ENCODE results near the gene AIG1. TPM values are rescaled to one million over a fixed set of nuclear protein-coding genes. Genes with fewer than 3 reads are reported as not detected.
"Not testable (repeated sequence)": the region's sequence is repeated elsewhere in the genome, so short reads cannot be mapped to it uniquely, and the experiment has no call there.

Gene AIG1
- total RNA-seq, 1 donor from 2014 or later = 2.6 TPM

GRCh38 chr6:143084019-143084418 is 23.3 kb downstream of the AIG1 start:
- DNase-seq (ENCODE audit: low spot score); intact Hi-C loops (cut with micrococcal nuclease); H3K27ac Mint-ChIP-seq; H3K4me3 Mint-ChIP-seq; H3K9me3 Mint-ChIP-seq; H3K4me1 Mint-ChIP-seq (ENCODE audit: low read depth); H3K27me3 Mint-ChIP-seq (ENCODE audit: insufficient read depth); H3K36me3 Mint-ChIP-seq (ENCODE audit: low read depth): not testable (repeated sequence)

GRCh38 chr6:143087335-143087734 is 26.6 kb downstream of the AIG1 start:
- H3K36me3 Mint-ChIP-seq (ENCODE audit: low read depth); H3K9me3 Mint-ChIP-seq; H3K4me3 Mint-ChIP-seq; H3K4me1 Mint-ChIP-seq (ENCODE audit: low read depth); H3K27me3 Mint-ChIP-seq (ENCODE audit: insufficient read depth); DNase-seq (ENCODE audit: low spot score); H3K27ac Mint-ChIP-seq; intact Hi-C loops (cut with micrococcal nuclease): not testable (repeated sequence)

DNA sequence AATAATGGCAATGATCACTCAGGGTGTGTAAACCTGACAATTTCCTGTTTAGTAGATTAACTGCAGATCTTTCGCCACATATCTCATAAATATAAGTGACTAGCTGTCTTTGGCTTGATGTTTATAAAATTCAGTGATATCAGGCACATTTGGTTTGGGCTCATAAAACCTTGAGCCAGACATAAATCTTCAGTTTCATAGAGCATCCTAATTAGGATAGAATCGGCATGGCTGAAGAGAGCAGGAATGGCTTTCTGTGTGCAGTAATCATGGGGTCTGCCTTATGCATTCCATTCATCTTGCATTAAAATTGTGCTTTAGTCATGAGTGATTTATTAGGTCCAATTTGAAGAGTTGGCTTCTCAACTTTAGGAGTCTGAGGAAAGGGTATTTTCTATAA is 27.2 kb downstream of the AIG1 start:
- no peaks in the 10 kb centered on the region for H3K4me1 Mint-ChIP-seq (ENCODE audit: low read depth)
- intact Hi-C loops (cut with micrococcal nuclease) = no loop called here
- no peak for DNase-seq (ENCODE audit: low spot score)
- no peak overlapping the region for H3K27ac Mint-ChIP-seq
- H3K4me3 Mint-ChIP-seq = no peak overlapping the region
- no peaks in the 10 kb centered on the region for H3K27me3 Mint-ChIP-seq (ENCODE audit: insufficient read depth)
- no peaks in the 10 kb centered on the region for H3K9me3 Mint-ChIP-seq
- H3K36me3 Mint-ChIP-seq (ENCODE audit: low read depth) = no peaks in the 10 kb centered on the region

- no peak overlapping the region for H3K27ac Mint-ChIP-seq
- intact Hi-C loops (cut with micrococcal nuclease) = no loop called here
- H3K27me3 Mint-ChIP-seq (ENCODE audit: insufficient read depth) = no peaks in the 10 kb centered on the region
Observed at GRCh38 chr6:143090314-143091044, 29.8 kb downstream of the AIG1 start.

GRCh38 chr6:143092768-143093167 is 32.1 kb downstream of the AIG1 start:
- Mint-ChIP-seq H3K27me3 (ENCODE audit: insufficient read depth) (no peaks in the 10 kb centered on the region), H3K9me3 (no peaks in the 10 kb centered on the region), H3K4me1 (ENCODE audit: low read depth) (no peaks in the 10 kb centered on the region), H3K36me3 (ENCODE audit: low read depth) (no peaks in the 10 kb centered on the region), H3K4me3 (no peak overlapping the region), H3K27ac (no peak overlapping the region)
- no peak for DNase-seq (ENCODE audit: low spot score)
- intact Hi-C loops (cut with micrococcal nuclease) = no loop called here

More at GRCh38 chr6:143090314-143091044, 29.8 kb downstream of the AIG1 start:
- Mint-ChIP-seq H3K36me3 (ENCODE audit: low read depth) (no peaks in the 10 kb centered on the region), H3K9me3 (no peaks in the 10 kb centered on the region), H3K4me1 (ENCODE audit: low read depth) (no peaks in the 10 kb centered on the region), H3K4me3 (no peak overlapping the region)
- DNase-seq (ENCODE audit: low spot score) = no peak

GRCh38 chr6:143093290-143093689 is 32.6 kb downstream of the AIG1 start:
- no peaks in the 10 kb centered on the region for H3K4me1 Mint-ChIP-seq (ENCODE audit: low read depth)
- DNase-seq (ENCODE audit: low spot score) = no peak
- intact Hi-C loops (cut with micrococcal nuclease) = no loop called here
- no peaks in the 10 kb centered on the region for H3K9me3 Mint-ChIP-seq
- no peaks in the 10 kb centered on the region for H3K36me3 Mint-ChIP-seq (ENCODE audit: low read depth)
- H3K4me3 Mint-ChIP-seq = no peak overlapping the region
- H3K27me3 Mint-ChIP-seq (ENCODE audit: insufficient read depth) = no peaks in the 10 kb centered on the region
- H3K27ac Mint-ChIP-seq = no peak overlapping the region

GRCh38 chr6:143096403-143096802 is 35.7 kb downstream of the AIG1 start:
- no peak overlapping the region for H3K27ac Mint-ChIP-seq
- H3K36me3 Mint-ChIP-seq (ENCODE audit: low read depth) = no peaks in the 10 kb centered on the region
- DNase-seq (ENCODE audit: low spot score) = no peak
- intact Hi-C loops (cut with micrococcal nuclease) = no loop called here
- no peaks in the 10 kb centered on the region for H3K4me1 Mint-ChIP-seq (ENCODE audit: low read depth)
- H3K27me3 Mint-ChIP-seq (ENCODE audit: insufficient read depth) = no peaks in the 10 kb centered on the region
- no peaks in the 10 kb centered on the region for H3K9me3 Mint-ChIP-seq
- H3K4me3 Mint-ChIP-seq = no peak overlapping the region

DNA sequence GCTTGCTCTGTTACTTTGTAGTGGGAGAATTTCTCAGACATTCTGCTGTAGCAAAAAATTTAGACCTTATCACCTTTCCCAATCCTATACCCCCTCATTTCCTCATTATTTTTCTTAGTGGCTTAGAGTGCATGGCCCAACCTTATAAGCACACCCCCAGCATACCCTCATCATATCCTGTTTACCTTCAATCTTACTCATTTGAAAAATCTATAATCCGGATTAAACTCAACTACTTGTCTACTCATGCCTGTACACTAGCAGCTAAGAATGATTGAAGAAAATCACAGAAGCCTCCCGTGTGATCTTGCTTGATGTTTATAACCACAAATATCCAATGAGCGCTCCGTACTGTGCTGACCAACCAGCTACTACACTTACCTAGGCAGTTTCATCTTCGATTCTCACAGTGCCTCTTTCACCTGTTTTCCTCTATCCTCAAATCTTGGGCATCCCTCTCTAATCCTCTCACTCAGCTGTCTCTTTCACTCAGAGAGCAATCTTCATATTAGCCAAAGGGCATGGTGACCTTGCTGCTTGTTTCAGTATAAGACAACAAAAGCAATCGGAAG is 36.6 kb downstream of the AIG1 start:
- Mint-ChIP-seq H3K27me3 (ENCODE audit: insufficient read depth) (no peaks in the 10 kb centered on the region), H3K9me3 (no peaks in the 10 kb centered on the region), H3K36me3 (ENCODE audit: low read depth) (no peaks in the 10 kb centered on the region), H3K27ac (no peak overlapping the region), H3K4me3 (no peak overlapping the region), H3K4me1 (ENCODE audit: low read depth) (no peaks in the 10 kb centered on the region)
- intact Hi-C loops (cut with micrococcal nuclease) = no loop called here
- DNase-seq (ENCODE audit: low spot score) = no peak

DNA sequence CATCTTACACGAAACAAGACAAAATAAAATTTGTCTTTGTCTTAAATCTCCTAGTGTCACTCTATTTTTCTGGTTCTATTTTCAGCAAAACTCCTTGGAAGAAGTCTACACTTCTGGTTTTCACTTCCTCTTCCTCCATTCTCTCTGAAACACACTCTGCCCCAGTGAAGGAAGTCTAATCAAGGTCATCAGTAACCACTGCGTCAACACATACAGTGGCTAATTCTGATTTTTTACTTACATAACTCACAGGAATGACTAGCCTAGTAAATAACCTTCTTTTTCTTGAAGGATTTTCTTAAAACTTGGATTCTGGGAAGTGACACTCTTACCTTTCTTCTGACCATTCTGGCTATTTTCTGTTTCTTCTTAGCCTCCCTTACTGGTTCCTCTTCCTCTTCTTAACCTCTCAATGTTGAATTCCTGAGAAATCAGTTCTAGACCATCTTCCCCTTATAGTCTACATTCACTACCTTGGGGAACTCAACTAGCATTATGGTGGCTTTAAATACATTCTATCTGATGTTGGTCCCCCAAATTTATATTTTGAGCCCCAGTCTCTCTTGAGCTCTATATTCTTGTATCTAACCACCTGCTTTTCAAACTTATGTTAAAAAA is 37.5 kb downstream of the AIG1 start:
- no peaks in the 10 kb centered on the region for H3K9me3 Mint-ChIP-seq
- H3K27me3 Mint-ChIP-seq (ENCODE audit: insufficient read depth) = no peaks in the 10 kb centered on the region
- intact Hi-C loops (cut with micrococcal nuclease) = no loop called here
- DNase-seq (ENCODE audit: low spot score) = no peak
- H3K4me1 Mint-ChIP-seq (ENCODE audit: low read depth) = no peaks in the 10 kb centered on the region
- no peaks in the 10 kb centered on the region for H3K36me3 Mint-ChIP-seq (ENCODE audit: low read depth)
- no peak overlapping the region for H3K4me3 Mint-ChIP-seq
- no peak overlapping the region for H3K27ac Mint-ChIP-seq

DNA sequence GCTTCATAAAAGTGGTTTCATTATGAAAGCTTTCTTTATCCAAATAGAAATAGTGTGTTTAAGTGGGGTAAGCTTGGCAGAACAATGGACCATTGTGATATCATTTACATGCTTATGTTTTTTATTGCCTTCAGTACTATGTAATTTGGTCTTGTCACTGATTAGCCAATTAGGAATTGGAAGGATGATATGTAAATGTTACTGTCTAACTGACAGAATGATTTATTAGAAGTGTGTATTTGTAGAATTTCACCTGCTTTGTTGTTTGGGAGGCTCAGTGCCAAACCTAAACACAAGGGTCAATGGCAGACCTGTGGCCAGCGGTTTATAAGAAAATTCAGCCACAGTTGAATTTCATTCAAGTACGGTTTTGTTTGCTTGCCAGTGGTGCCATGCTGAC is 39.0 kb downstream of the AIG1 start:
- H3K27me3 Mint-ChIP-seq (ENCODE audit: insufficient read depth) = no peaks in the 10 kb centered on the region
- H3K4me1 Mint-ChIP-seq (ENCODE audit: low read depth) = no peaks in the 10 kb centered on the region
- H3K27ac Mint-ChIP-seq = no peak overlapping the region
- intact Hi-C loops (cut with micrococcal nuclease) = no loop called here
- H3K36me3 Mint-ChIP-seq (ENCODE audit: low read depth) = no peaks in the 10 kb centered on the region
- H3K4me3 Mint-ChIP-seq = no peak overlapping the region
- no peak for DNase-seq (ENCODE audit: low spot score)
- peaks cover 4% of the 10 kb centered on the region for H3K9me3 Mint-ChIP-seq

GRCh38 chr6:143100429-143100828 is 39.7 kb downstream of the AIG1 start:
- Mint-ChIP-seq H3K9me3 (peaks cover 4% of the 10 kb centered on the region), H3K27ac (no peak overlapping the region), H3K36me3 (ENCODE audit: low read depth) (no peaks in the 10 kb centered on the region), H3K4me3 (no peak overlapping the region), H3K27me3 (ENCODE audit: insufficient read depth) (no peaks in the 10 kb centered on the region), H3K4me1 (ENCODE audit: low read depth) (no peaks in the 10 kb centered on the region)
- no peak for DNase-seq (ENCODE audit: low spot score)
- intact Hi-C loops (cut with micrococcal nuclease) = no loop called here

DNA sequence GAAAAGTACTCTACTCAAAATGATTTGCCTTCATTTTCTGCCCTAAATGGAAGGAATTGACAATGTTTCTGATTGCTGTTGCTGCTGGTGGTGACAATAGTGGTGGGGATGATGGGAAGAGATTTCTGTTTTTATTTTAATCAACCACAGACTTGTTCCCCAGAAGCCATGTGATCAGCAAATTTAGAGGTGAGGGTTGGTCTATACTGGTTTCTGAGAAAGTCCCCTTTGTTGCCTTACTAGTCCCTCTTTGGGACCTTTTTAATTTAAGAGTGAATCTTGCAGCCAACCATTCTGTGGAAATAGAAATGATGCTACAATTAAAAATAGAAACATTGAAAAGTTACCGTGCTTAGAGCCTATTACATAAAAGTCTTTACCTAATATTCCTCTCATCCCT is 43.2 kb downstream of the AIG1 start:
- Mint-ChIP-seq H3K9me3 (peaks cover 4% of the 10 kb centered on the region), H3K27me3 (ENCODE audit: insufficient read depth) (no peaks in the 10 kb centered on the region), H3K4me1 (ENCODE audit: low read depth) (no peaks in the 10 kb centered on the region), H3K27ac (no peak overlapping the region), H3K4me3 (no peak overlapping the region), H3K36me3 (ENCODE audit: low read depth) (peaks cover 2% of the 10 kb centered on the region)
- DNase-seq (ENCODE audit: low spot score) = no peak
- intact Hi-C loops (cut with micrococcal nuclease) = no loop called here

DNA sequence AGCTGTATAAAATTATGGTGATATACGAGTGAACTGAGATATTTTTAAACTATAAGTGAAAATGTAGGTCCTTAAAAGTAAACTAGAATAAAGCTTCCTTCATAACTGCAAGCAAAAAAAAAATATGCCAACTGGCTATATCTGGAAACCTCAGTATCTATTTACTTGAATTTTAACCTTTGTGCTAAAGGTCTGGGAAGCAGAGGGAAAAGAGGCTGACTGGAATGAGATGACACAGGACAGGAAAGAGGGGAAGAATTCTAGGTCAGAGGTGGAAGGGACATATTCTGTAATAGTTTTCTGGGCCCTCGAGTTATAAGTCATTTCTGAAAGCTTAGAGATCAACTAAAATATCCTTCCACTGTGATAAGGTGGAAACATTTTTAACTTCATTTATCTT is 46.8 kb downstream of the AIG1 start:
- Mint-ChIP-seq H3K9me3 (peaks cover 4% of the 10 kb centered on the region), H3K27ac (no peak overlapping the region), H3K36me3 (ENCODE audit: low read depth) (peaks cover 2% of the 10 kb centered on the region), H3K4me1 (ENCODE audit: low read depth) (peaks cover 6% of the 10 kb centered on the region), H3K27me3 (ENCODE audit: insufficient read depth) (no peaks in the 10 kb centered on the region), H3K4me3 (no peak overlapping the region)
- intact Hi-C loops (cut with micrococcal nuclease) = no loop called here
- DNase-seq (ENCODE audit: low spot score) = no peak
